ENCODE measurements around the gene CYTIP. TPM values are rescaled to one million over a fixed set of nuclear protein-coding genes. Genes with fewer than 3 reads are reported as not detected.

CYTIP gene
- total RNA-seq, 2 donors from 2014 or later, result 0.31 TPM; not detected in 1

- Mint-ChIP-seq H3K9me3 (peaks cover 6% of the 10 kb centered on the region), H3K36me3 (ENCODE audit: low read depth) (peaks cover 4% of the 10 kb centered on the region), H3K4me3 (no peak overlapping the region), H3K27ac (no peak overlapping the region), H3K27me3 (ENCODE audit: insufficient read depth) (peaks cover 21% of the 10 kb centered on the region), H3K4me1 (peaks cover 3% of the 10 kb centered on the region)
- Histone ChIP-seq H3K9ac (ENCODE audit: extremely low read depth, low read length, poor library complexity, severe bottlenecking) (no peak overlapping the region), H3K36me3 (ENCODE audit: control insufficient read depth, insufficient read depth, low read length) (no peaks in the 10 kb centered on the region), H3K27ac (ENCODE audit: low read depth, low read length) (no peak overlapping the region), H3K4me3 (ENCODE audit: low read length) (no peak overlapping the region), H3K9me3 (ENCODE audit: control insufficient read depth, low read length) (peaks cover 3% of the 10 kb centered on the region), H3K4me1 (ENCODE audit: control insufficient read depth, insufficient read depth, low read length) (no peaks in the 10 kb centered on the region), H3K27me3 (ENCODE audit: control insufficient read depth, insufficient read depth, low read length, poor library complexity, severe bottlenecking) (peaks cover 16% of the 10 kb centered on the region)
- 94 to 100% methylated on average over 1 to 2 of the region's 2 CpGs for WGBS, 2 experiments (ENCODE audit: insufficient coverage in 1 of 2, insufficient read length in 1 of 2)
- TF ChIP-seq CTCF (conservative IDR thresholded peaks at IDR 0.05), result no peak
- DNase-seq, result no peak
Observed at GRCh38 chr2:157421331-157421944, 22.5 kb downstream of the CYTIP start.

GRCh38 chr2:157420771-157421323 is 23.0 kb downstream of the CYTIP start:
- H3K27ac Mint-ChIP-seq, result no peak overlapping the region
- WGBS, 2 experiments (ENCODE audit: insufficient coverage in 1 of 2, insufficient read length in 1 of 2), result 94% methylated on average over 3 to 4 of the region's 4 CpGs
- H3K36me3 Mint-ChIP-seq (ENCODE audit: low read depth), result peaks cover 3% of the 10 kb centered on the region

GRCh38 chr2:157419031-157419575 is 24.8 kb downstream of the CYTIP start:
- H3K4me3 Mint-ChIP-seq, result no peak overlapping the region
- H3K36me3 Mint-ChIP-seq (ENCODE audit: low read depth), result no peaks in the 10 kb centered on the region
- no peak overlapping the region for H3K9ac ChIP-seq (ENCODE audit: extremely low read depth, low read length, poor library complexity, severe bottlenecking)
- no peak overlapping the region for H3K4me3 ChIP-seq (ENCODE audit: low read length)
- no peaks in the 10 kb centered on the region for H3K9me3 Mint-ChIP-seq
- no peak for DNase-seq
- no peak for TF ChIP-seq CTCF (conservative IDR thresholded peaks at IDR 0.05)
- WGBS, 2 experiments (ENCODE audit: insufficient coverage in 1 of 2, insufficient read length in 1 of 2), result 96 to 98% methylated on average over 10 to 12 of the region's 12 CpGs
- no peaks in the 10 kb centered on the region for H3K9me3 ChIP-seq (ENCODE audit: control insufficient read depth, low read length)
- H3K27ac Mint-ChIP-seq, result no peak overlapping the region
- H3K27me3 Mint-ChIP-seq (ENCODE audit: insufficient read depth), result peaks cover 28% of the 10 kb centered on the region
- H3K36me3 ChIP-seq (ENCODE audit: control insufficient read depth, insufficient read depth, low read length), result no peaks in the 10 kb centered on the region
- H3K27me3 ChIP-seq (ENCODE audit: control insufficient read depth, insufficient read depth, low read length, poor library complexity, severe bottlenecking), result peaks cover 28% of the 10 kb centered on the region
- H3K4me1 ChIP-seq (ENCODE audit: control insufficient read depth, insufficient read depth, low read length), result no peaks in the 10 kb centered on the region
- H3K27ac ChIP-seq (ENCODE audit: low read depth, low read length), result no peak overlapping the region
- peaks cover 3% of the 10 kb centered on the region for H3K4me1 Mint-ChIP-seq

More at GRCh38 chr2:157420771-157421323, 23.0 kb downstream of the CYTIP start:
- H3K27ac ChIP-seq (ENCODE audit: low read depth, low read length), result no peak overlapping the region
- H3K9ac ChIP-seq (ENCODE audit: extremely low read depth, low read length, poor library complexity, severe bottlenecking), result no peak overlapping the region
- H3K9me3 ChIP-seq (ENCODE audit: control insufficient read depth, low read length), result no peaks in the 10 kb centered on the region
- no peaks in the 10 kb centered on the region for H3K36me3 ChIP-seq (ENCODE audit: control insufficient read depth, insufficient read depth, low read length)
- no peak for TF ChIP-seq CTCF (conservative IDR thresholded peaks at IDR 0.05)
- H3K4me3 ChIP-seq (ENCODE audit: low read length), result no peak overlapping the region
- no peaks in the 10 kb centered on the region for H3K4me1 ChIP-seq (ENCODE audit: control insufficient read depth, insufficient read depth, low read length)
- peaks cover 22% of the 10 kb centered on the region for H3K27me3 ChIP-seq (ENCODE audit: control insufficient read depth, insufficient read depth, low read length, poor library complexity, severe bottlenecking)
- Mint-ChIP-seq H3K4me1 (peaks cover 3% of the 10 kb centered on the region), H3K27me3 (ENCODE audit: insufficient read depth) (peaks cover 24% of the 10 kb centered on the region), H3K4me3 (no peak overlapping the region), H3K9me3 (peaks cover 4% of the 10 kb centered on the region)
- DNase-seq, result no peak

Data from endodermal cell (in vitro differentiated cells).